ENCODE data around the gene UCP3.

DNA sequence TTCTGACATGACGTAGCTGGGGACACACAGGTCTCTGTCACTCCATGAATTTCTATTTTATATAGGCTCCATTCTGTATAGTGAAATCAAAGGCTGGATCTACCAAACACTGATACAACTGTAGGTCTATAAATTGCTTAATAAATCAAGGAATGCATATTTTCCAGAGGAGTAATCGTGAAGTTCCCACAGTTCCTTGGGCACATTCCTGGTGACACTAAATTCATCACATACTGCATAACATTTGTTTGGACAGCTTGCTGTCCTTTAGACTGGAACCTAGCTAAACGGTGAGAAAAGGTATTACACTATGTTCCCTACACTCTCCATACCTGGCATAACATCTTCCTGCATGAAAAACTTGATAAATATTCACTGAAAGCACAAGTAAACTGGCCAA is 41.6 kb upstream of the UCP3 start:
- no peak for TF ChIP-seq RARB (CRISPR knock-in tag; IDR thresholded peaks at IDR 0.05)
- TF ChIP-seq OSR1 (CRISPR knock-in tag; IDR thresholded peaks at IDR 0.05) = no peak
- no peak for TF ChIP-seq ZNF565 (CRISPR knock-in tag; conservative IDR thresholded peaks at IDR 0.05; ENCODE audit: low read depth)
- TF ChIP-seq, protein P1, sequence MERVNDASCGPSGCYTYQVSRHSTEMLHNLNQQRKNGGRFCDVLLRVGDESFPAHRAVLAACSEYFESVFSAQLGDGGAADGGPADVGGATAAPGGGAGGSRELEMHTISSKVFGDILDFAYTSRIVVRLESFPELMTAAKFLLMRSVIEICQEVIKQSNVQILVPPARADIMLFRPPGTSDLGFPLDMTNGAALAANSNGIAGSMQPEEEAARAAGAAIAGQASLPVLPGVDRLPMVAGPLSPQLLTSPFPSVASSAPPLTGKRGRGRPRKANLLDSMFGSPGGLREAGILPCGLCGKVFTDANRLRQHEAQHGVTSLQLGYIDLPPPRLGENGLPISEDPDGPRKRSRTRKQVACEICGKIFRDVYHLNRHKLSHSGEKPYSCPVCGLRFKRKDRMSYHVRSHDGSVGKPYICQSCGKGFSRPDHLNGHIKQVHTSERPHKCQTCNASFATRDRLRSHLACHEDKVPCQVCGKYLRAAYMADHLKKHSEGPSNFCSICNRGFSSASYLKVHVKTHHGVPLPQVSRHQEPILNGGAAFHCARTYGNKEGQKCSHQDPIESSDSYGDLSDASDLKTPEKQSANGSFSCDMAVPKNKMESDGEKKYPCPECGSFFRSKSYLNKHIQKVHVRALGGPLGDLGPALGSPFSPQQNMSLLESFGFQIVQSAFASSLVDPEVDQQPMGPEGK (CRISPR knock-in tag; IDR thresholded peaks at IDR 0.05; ENCODE audit: borderline replicate concordance) = no peak
- TF ChIP-seq ESRRG (CRISPR knock-in tag; IDR thresholded peaks at IDR 0.05) = no peak
- TF ChIP-seq GLIS3 (CRISPR knock-in tag; IDR thresholded peaks at IDR 0.05) = no peak
- no peak for TF ChIP-seq ZFP30 (CRISPR knock-in tag; IDR thresholded peaks at IDR 0.05)

All from SK-N-SH treated with all-trans-retinoic acid at 6 μM for 48 hours (cell line).